ENCODE measurements around the gene BICDL2.

DNA sequence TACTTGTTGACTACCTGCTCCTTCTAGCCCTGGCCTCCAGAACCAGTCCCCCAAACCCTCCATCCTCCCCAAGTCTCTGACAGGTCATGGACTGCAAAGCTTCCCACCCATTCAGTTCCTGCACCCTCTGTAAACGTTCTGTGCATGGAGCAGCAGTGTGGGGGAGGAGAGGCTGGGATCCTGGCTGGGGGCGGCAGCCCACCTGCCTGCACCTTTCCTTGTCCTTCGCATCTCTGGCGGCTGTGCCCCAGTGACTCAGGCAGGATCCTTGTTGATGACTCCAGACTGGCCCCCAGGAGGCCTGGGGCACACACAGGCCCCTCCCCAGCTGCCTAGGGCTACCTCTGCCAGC lies 54.9 kb downstream of the BICDL2 start:
- TF ChIP-seq POLR2A (IDR thresholded peaks at IDR 0.05) (no peak), CTCF (IDR thresholded peaks at IDR 0.05) (no peak)

All from suprapubic skin (tissue), 3 donors.